GM21367 (cell line): ENCODE results near the gene FRMD4B.
"Not testable (repeated sequence)": the region's sequence is repeated elsewhere in the genome, so short reads cannot be mapped to it uniquely, and the experiment has no call there.

Source experiments
- ATAC-seq: cut with Tn5 transposase; IDR thresholded peaks from one replicate; pipeline ENCODE4 v1.9.1; 2021; ENCODE audit not compliant: unreplicated experiment

FRMD4B gene

DNA sequence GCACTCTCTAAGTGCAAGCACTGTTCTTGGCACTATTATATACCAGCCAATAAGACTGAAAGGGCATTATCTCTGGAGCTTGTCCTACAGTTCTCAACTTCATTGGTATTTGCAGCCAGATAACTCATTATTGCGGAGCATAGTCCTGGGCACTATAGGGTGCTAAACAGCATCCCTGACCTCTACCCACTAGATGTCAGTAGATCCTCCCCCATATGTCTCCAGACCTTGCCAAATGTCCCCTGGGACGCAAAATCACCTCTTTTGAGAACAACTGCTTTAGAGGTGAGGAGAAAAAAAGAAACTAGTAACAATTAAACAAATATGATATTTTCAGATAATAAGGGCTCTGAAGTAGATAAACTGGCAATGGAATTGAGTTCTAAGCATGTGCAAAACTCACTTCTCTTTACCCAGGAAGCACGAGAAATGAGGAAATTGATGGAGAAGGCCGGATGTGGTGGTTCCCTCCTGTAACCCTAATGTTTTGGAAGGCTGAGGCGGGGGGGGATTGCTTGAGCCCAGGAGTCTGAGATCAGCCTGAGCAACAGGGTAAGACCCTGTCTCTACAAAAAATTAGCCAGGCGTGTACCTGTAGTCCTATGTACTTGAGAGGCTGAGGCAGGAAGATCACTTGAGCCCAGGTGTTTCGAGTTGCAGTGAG lies 61.4 kb downstream of the FRMD4B start:
- ATAC-seq: peak; percentile 58

GRCh38 chr3:69323941-69324340 lies 61.9 kb downstream of the FRMD4B start:
- ATAC-seq: no peak

GRCh38 chr3:69322512-69322911 lies 63.4 kb downstream of the FRMD4B start:
- ATAC-seq: not testable (repeated sequence)

GRCh38 chr3:69322158-69322509 lies 63.8 kb downstream of the FRMD4B start:
- ATAC-seq: no peak

DNA sequence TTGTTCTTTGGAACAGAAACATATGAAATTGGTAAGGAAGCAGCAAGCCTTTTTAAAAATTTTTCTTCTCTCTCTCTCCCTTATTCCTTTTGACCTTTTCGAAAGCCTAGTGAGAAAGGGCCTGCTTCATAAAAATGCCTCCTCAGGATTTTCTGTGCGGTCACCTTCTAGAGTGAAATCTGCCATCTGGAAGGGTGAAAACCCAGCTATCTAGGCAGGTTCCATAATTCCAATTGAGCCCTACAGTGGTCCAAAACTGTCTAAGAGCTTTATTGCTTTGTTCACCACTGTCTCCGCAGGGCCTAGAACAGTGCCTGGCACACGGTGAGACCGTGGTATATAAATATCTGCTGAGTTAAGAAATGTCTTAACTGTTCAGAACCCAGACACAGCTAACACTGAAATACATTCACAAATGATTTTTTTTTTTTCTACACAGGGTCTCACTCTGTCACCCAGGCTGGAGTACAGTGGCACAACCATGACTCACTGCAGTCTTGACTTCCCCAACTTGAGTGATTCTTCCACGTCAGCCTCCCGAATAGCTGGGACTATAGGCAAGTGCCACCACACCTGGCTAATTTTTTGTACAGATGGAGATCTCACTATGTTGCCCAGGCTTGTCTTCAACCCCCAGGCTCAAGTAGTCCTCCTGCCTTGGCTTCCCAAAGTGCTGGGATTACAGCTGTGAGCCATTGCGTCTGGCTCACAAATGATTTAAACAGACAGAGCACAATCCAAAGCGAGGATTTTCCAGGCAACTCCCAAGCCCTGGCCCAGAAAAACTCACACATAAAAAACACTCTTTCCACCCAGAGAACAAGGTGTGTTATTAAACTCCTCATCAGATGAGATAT lies 64.4 kb downstream of the FRMD4B start:
- no peak for ATAC-seq

- ATAC-seq: peak; percentile 52
These were observed 65.0 kb downstream of the FRMD4B start for GRCh38 chr3:69320871-69321271.

DNA sequence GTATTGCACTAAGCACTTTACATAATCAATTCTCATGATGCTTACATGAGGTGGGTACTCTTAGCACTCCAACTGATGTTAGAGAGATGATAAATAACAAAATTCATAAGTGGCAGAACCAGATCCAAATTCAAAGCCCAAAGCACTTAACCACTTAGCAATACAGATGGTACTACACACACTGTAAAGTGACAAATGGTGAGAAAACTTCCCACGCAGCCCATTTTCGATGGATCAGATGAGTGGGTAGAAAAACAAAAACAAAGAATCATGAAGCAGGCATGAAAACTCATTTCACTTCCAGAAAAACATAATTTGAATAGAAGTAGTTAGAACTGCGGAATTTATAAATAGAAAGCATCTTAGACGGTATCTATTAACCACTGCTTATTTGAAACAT lies 66.2 kb downstream of the FRMD4B start:
- no peak for ATAC-seq

DNA sequence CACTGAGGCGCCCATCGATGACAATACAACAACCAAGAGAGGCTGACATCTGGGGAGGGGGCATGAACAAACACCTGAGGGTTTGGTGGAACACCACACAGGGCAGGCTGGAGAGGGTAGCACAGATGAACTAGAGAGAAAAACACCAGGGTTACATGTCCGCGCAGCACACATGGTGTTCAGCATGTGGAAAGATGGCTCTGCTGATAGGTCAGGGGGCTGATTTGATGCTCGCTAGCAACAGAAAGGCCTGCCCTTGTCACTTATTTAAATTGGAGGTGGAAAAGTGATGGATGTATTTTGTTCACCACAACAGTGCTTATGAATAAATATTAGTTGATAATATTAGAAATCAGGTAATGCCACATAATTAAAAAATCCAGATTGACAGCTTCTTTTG lies 67.5 kb downstream of the FRMD4B start:
- ATAC-seq: no peak

DNA sequence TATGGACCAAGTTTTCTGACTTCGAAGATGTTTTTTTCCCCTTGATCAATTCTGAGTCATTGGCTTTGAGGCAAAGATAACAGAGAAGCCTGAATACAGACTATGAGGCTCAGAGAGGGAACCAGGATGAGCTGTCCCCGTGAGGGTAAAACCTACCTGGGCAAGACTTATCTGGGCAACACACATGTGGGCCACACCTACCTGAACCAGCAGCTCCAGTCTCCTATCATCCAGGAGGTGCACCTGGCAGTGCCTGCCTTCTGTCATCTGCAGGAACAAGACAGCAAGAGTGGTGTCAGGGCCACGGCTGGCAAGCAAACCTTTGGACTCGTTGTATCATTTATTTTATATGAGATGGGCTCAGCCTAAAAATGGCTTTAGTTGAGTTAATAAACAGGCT lies 72.6 kb downstream of the FRMD4B start:
- ATAC-seq: no peak

- ATAC-seq: no peak
These were observed 76.1 kb downstream of the FRMD4B start for GRCh38 chr3:69309814-69310213.

DNA sequence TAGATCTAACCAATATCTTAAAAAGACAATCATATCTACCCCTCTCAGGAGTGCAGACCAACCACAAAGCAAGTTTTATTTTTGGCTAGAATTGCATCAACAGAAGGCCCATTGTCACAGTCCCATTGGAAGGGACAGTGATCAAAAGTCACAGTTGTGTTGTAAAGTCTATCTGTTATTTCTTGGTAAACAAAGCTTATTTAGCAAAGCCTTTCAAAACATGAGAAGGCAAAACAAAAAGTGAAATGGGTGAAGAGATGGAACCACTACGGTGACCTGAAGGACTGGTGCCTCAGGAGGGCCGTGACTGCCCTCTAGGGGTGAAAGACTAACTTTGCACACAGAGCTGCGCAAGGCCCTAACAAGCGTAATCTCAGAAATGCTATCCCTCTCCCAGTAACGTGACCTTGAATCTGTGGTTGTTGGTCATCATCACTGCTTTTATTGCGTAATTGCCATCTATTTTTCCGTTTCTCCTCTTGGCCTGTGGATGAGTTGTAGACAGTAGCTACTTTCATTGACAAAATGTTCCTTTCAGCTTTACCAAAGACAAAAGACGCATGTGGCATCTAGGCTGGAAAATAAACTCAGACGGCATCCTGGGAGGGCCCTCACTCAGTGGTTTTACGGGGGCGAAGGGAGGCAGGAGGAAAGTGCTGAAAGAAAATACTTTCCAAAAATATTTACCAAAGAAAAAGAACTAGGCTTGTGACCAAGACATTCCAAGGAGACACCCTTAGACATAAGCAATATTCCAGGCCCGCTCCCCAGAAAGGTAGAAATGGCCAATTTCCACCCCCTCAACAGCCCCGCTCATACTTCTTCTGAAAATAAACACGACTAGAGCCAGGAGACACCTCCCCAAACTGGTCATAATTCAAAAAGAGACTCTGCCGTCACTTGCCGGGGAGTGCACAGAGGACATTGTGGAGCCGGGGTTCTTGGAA lies 79.4 kb downstream of the FRMD4B start:
- peak; percentile 97 for ATAC-seq

DNA sequence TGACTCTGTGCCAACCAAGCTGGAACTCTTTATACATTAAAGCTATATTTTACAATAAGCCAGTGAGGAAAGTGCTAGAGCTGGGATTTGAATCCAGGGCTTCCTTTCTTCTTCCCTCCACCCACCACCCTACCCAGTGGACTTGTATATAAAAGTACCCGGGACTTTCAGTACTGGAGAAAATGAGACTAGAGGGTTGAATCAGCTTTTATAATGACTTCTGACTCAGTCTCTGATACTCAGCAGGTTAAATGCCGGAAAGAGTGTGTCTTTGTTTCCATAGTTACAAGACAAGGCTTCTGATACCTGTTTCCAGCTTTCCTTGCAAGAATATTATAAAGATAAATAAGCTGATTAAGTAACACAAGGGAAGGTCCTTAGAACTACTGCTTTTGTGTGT lies 80.9 kb downstream of the FRMD4B start:
- no peak for ATAC-seq

DNA sequence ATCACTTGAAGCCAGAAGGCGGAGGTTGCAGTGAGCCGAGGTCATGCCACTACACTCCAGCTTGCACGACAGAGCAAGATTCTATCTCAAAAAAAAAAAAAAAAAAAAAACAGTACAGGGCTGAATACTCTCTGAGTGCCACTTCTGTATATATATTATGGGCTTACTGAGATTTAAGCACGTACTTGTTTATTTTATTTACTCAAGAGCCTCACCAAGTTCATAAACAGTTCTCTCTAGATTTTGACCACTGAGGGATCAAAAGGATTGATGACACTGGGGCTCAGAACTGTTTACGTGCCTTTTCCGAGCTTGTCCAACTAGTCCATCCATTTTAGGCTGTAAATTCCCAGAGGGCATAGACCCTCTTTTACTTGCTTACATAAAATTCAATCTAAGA lies 81.5 kb downstream of the FRMD4B start:
- no peak for ATAC-seq

DNA sequence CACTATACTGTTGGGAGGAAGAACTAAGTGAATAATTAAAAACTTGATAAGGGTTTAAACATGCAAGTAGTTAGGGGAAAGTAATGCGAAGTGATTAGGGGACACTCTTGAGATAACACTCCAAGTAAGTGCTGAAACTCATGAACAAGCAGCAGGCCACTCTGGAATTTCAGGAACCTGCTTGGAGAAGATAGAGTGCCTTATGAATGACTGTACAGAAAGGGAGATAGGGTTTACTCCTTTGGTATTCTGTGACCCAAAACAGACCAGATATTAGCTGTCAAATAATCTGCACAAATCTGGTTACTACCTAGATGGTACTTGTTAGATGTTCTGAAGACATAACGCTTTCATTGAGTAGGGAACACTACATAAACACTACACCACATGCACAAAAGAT lies 85.6 kb downstream of the FRMD4B start:
- ATAC-seq: no peak

GRCh38 chr3:69299344-69299743 lies 86.5 kb downstream of the FRMD4B start:
- no peak for ATAC-seq

- ATAC-seq: no peak
These were observed 88.4 kb downstream of the FRMD4B start for GRCh38 chr3:69297501-69297900.

DNA sequence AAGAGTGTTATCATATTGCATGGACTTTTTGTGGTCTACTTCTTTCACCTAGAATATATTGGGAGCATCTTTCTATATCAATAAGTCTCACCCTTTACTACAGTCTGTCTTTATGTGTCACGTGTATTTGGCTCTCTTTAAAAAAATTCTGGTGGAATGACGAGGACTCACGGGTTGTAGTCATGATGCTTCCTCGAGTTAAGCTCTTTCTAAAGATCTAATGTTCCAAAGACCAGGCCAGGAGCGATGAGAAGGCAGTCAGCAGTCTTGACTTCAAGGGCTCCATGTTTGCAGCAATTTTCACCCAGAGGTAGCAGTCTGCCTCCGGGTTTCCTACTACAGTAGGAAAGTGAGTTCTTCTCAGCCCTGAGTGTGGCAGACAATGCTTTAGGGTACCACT lies 88.9 kb downstream of the FRMD4B start:
- ATAC-seq: no peak

- no peak for ATAC-seq
These were observed 91.7 kb downstream of the FRMD4B start for GRCh38 chr3:69294014-69294766.

DNA sequence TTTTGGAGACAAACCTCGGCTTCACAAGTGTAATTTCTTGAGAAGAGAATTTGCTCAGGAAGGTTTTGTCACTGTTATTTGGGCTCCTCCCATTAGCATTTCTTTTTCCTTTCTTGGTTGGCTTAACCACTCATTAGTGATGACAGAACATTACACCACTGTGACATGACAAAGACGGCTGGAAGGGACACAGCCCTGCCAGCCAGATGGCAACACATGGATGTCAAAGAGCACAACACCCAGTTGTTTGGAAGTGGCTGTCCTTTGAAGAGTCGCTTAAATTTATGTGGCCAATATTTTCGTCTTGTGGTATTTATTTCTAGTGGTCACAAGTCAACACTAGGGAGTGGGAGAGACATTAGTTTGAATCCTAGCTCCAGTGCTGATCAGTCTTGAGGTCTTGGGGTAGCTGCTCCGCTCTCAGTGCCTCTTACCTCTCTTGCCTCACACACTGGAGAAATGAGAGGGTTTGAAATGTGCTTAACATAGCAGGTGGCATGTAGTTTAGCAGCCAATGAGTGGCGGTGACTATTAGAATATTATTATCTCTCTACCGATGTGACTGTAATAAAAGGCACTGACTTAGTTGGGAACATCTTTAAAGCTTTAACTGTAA lies 92.8 kb downstream of the FRMD4B start:
- ATAC-seq: no peak

DNA sequence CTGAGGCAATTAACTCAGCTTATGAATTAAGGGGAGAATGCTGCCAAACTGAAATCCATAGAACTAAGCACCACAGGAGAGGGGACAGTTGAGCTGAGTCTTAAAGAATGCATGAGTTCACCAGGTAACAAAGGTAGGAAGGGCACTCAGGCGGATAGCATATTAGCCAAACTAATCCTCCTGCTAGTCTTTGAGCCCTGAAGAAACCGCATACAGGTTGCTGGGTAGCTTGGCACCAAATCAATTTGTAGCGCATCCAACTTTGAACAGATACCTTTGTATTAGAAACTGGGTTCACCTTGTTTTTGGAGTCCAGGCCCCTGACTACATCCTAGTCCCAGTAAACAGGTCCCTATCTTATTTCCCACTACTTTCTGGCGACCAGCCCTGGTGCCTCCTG lies 93.7 kb downstream of the FRMD4B start:
- ATAC-seq: no peak
